GM12872 (cell line): Measurements from ENCODE around the gene SLC39A9.

Experiments
- TF ChIP-seq, protein P1 (sequence below): IDR thresholded peaks from 3 replicates; pipeline ENCODE4 v1.5.1; 2011; ENCODE audit warnings: low read depth, mild to moderate bottlenecking, low read length, moderate library complexity; ENCODE audit not compliant: insufficient read depth

SLC39A9 gene

DNA sequence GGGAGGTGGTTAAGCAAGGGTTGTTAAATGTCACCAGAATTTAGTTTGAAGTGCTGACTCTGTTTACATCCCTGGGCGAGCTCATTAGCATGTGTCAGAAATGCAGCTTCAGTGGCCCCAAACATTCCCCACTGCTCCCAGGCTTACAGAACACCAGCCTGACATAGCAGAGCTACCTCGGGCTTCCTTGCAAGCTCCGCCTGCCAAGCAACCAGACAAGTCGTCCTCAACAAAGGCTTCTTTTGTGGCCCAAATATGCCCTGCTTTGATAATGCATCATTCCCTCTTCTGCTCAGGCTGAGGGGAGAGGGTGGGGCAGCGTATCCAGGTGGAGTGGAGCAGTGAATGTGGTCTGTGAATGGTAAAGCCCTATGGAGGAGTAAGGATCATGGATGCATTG, 28.4 kb upstream of the SLC39A9 start:
- TF ChIP-seq, protein P1, sequence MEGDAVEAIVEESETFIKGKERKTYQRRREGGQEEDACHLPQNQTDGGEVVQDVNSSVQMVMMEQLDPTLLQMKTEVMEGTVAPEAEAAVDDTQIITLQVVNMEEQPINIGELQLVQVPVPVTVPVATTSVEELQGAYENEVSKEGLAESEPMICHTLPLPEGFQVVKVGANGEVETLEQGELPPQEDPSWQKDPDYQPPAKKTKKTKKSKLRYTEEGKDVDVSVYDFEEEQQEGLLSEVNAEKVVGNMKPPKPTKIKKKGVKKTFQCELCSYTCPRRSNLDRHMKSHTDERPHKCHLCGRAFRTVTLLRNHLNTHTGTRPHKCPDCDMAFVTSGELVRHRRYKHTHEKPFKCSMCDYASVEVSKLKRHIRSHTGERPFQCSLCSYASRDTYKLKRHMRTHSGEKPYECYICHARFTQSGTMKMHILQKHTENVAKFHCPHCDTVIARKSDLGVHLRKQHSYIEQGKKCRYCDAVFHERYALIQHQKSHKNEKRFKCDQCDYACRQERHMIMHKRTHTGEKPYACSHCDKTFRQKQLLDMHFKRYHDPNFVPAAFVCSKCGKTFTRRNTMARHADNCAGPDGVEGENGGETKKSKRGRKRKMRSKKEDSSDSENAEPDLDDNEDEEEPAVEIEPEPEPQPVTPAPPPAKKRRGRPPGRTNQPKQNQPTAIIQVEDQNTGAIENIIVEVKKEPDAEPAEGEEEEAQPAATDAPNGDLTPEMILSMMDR: no peak

DNA sequence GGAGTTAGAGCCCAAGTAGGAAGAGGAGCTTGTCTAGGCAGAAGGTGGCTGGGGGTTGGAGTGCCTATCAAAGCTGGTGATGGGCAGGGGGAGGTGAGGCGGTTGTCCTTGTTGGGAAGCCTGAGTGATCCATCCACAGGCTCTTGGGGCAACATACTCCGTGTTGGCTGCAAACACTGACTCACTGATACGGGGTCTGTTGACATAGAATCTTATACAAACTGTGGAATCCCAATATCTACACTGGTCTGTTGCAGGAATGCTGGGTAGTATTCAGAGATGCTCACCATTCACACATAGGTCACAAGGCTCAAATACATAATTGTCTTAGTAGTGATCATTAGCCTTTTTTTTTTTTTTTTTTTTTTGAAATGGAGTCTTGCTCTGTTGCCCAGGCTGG, 26.3 kb upstream of the SLC39A9 start:
- TF ChIP-seq, protein P1: no peak

DNA sequence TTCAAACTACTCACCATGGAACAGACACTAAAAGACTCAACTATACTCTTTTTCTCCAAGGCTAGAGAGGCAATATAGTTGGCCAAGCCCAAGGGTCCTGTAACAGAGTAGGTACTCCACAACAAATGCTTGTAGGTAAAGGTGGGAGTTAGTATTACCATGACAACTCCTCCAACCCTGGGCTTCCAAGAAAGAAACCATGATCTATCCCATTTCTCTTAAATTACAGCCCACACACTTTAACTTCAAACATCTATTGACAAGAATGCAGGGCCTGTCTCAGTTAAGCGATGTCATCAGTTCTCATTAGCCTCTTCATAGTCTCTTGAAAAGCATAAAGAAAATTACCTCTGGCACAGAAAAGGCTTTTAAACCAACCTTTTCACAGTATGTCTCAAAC, 25.4 kb upstream of the SLC39A9 start:
- TF ChIP-seq, protein P1: no peak

DNA sequence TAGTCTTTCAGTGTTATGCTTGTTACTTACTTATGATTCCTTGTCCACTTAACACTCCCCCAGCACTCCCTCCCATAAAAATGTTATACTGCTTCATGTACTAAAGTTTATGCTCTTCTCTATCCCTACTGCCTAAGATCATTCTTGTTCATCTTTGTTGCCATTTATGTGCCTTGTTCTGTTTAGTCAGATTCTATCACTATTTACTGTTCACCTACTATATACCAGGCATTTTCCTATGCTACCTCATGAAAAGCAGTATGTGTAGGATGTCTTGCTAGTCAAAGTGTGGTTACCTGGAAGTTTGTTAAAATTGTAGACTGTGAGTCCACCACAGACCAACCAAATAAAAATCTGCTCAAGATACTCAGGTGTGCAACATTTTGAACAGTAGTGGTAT, 24.3 kb upstream of the SLC39A9 start:
- TF ChIP-seq, protein P1: no peak

DNA sequence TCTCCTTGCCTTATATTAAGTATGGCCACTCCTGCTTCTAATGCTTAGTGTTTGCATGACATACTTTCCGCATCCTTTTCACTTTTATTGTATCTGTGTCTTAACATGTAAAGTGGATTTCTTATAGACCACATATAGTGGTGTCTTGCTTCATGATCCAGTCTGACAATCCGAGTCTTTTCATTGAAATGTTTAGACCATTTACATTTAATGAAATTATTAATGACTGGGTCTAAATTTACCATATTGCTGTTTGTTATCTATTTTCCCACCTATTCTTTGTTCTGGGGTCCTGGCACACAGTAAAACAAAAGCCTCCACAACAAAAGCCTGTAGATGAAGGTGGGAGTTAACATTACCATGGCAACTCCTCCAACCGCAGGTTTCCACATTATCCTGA, 23.3 kb upstream of the SLC39A9 start:
- TF ChIP-seq, protein P1: no peak

DNA sequence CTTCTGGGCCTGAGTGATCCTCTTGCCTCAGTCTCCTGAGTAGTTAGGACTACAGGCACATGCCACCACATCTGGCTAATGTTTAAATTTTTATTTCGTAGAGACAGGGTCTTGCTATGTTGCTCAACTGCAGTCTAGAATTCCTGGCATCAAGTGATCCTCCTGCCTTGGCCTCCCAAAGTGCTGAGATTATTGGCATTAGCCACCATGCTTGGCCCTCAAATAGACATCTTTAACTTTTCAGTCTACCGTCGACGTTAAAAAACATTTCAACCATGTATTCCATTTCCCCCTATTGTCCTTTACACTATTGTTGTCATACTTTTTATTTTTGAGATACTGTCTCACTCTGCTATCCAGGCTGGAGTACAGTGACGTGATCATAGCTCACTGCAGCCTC, 22.8 kb upstream of the SLC39A9 start:
- TF ChIP-seq, protein P1: no peak

DNA sequence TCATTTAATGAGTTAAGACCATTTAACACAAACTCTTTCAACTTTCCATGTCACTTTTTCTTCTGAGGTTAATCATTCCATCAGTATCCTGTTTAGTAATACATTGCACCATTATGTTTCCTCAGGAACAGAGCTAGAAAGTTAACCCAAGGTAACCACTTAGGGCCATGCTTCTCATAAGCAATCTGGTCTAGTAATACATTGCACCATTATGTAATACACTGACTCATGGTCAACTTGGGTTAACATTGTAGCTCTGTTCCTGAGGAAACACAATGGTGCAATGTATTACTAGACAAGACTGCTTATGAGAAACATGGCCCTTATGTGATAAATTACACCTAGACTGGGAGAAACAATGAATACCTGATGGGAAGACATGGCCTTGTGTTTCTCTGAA, 22.1 kb upstream of the SLC39A9 start:
- TF ChIP-seq, protein P1: no peak

DNA sequence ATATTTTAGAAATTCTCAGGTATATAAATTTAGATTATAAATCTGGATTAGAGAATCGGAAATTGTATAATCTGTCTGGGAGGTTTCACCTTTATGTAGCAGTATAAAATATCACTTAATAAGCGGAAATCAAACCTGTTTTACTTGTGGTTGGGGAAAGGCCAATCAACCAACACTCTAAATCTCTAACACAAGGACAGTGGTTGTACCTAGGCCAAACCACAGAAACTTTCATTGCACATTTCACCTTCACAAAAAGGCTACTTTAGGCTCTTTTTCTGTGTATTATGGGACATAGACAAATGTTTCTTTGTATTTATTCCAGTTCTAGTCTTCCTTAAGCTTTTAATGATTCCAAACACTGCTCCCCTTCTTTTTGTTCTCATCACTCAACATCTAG, 20.2 kb upstream of the SLC39A9 start:
- TF ChIP-seq, protein P1: no peak
